Right lobe of liver (tissue), 6 donors: ENCODE measurements around the gene OR2T35. TPM values are rescaled to one million over a fixed set of nuclear protein-coding genes. Genes with fewer than 3 reads are reported as not detected.
"Not testable (repeated sequence)": the region's sequence is repeated elsewhere in the genome, so short reads cannot be mapped to it uniquely, and the experiment has no call there.

Experiments used
- ATAC-seq, 4 donors: fragments of 200-7000 bp; cut with Tn5 transposase; one replicate each; pipeline ENCODE4 v1.9.1; 2020; ENCODE audit warnings: mild to moderate bottlenecking in 4 of 4, moderate library complexity in 4 of 4
- DNase-seq, 3 donors: peaks; one replicate each; pipeline ENCODE4 v3.0.0-alpha.2; 2020
- H3K27ac ChIP-seq, 3 donors: fragments of 200-600 bp; one replicate each; pipeline ENCODE4 v1.8.0; 2022
- H3K27me3 ChIP-seq, 2 donors: fragments of 200-600 bp; one replicate each; pipeline ENCODE4 v1.8.0; 2022
- H3K36me3 ChIP-seq, 4 donors: fragments of 200-600 bp; sonication (generic) in 1 of 4; one replicate each; pipeline versions ENCODE4 v1.5.1 to v1.8.0; 2017 to 2022; ENCODE audit warnings: control low read depth in 1 of 4
- H3K4me1 ChIP-seq, 4 donors: fragments of 200-600 bp; sonication (generic) in 1 of 4; one replicate each; pipeline versions ENCODE4 v1.5.1 to v1.8.0; 2017 to 2022; ENCODE audit warnings: control low read depth in 1 of 4
- H3K4me3 ChIP-seq, 3 donors: fragments of 200-600 bp; one replicate each; pipeline ENCODE4 v1.8.0; 2022
- H3K9me3 ChIP-seq, 4 donors: fragments of 200-600 bp; sonication (generic) in 1 of 4; one replicate each; pipeline versions ENCODE4 v1.5.1 to v1.8.0; 2017 to 2022; ENCODE audit warnings: control low read depth in 1 of 4
- POLR2A ChIP-seq: fragments of 450-650 bp; IDR thresholded peaks from one replicate; pipeline ENCODE4 v1.6.1; 2017; ENCODE audit warnings: antibody characterized with exemption, mild to moderate bottlenecking
- WGBS: methylation state at CpG from one replicate; pipeline ENCODE4 v1.1.6; 2018; ENCODE audit warnings: low coverage, low lambda C conversion rate; ENCODE audit not compliant: insufficient coverage; ENCODE audit errors: missing lambda C conversion rate; 5-methylcytosine and 5-hydroxymethylcytosine counted together
- intact Hi-C, 2 donors: fragments of 100-400 bp; cut with DNase I; formaldehyde crosslinking; loops; one replicate each; pipeline versions ENCODE4 v1.11.2 to v1.14.1; 2022
- total RNA-seq, 6 experiments: library from RNA; depleted of rRNA in 2 of 6; stranded (reverse); fragments of >200 nt in 2 of 6; fragmentation: NEBNext Ultra II Directional in 3 of 6; extraction: Animal tissue kit (Norgen Biotek cat#: 25700) in 3 of 6; gene quantifications; one replicate each; pipeline versions ENCODE4 v1.1.0 to v1.2.4, GENCODE V29; 2016 to 2023
- TF ChIP-seq, protein P1 (sequence below), 4 donors: fragments of 200-600 bp in 3 of 4; fragments of 450-650 bp in 1 of 4; IDR thresholded peaks; one replicate each; pipeline versions ENCODE4 v1.5.1 to v1.8.0; 2016 to 2022; ENCODE audit warnings: antibody characterized with exemption in 4 of 4, mild to moderate bottlenecking in 2 of 4
- donor health status: DM: no; HTN: yes; CAD: no.
- donor health status: DM: no; HTN: no; CAD: no.
- donor health status: DM: no; HTN: no; CAD: no.
- donor health status: DM: no; HTN: yes; CAD: no.
- donor health status: DM: no; HTN: yes; CAD: no.

Gene OR2T35
- total RNA-seq, 6 experiments from 2014 or later = not detected

GRCh38 chr1:248681651-248682050, 36.6 kb upstream of the OR2T35 start:
- Histone ChIP-seq H3K9me3 (no peaks in the 10 kb centered on the region), H3K36me3 (no peaks in the 10 kb centered on the region), H3K4me3 (no peak overlapping the region), H3K4me1 (no peaks in the 10 kb centered on the region), H3K27me3 (no peaks in the 10 kb centered on the region), H3K27ac (no peak overlapping the region)
- no peak for TF ChIP-seq POLR2A
- TF ChIP-seq, protein P1, sequence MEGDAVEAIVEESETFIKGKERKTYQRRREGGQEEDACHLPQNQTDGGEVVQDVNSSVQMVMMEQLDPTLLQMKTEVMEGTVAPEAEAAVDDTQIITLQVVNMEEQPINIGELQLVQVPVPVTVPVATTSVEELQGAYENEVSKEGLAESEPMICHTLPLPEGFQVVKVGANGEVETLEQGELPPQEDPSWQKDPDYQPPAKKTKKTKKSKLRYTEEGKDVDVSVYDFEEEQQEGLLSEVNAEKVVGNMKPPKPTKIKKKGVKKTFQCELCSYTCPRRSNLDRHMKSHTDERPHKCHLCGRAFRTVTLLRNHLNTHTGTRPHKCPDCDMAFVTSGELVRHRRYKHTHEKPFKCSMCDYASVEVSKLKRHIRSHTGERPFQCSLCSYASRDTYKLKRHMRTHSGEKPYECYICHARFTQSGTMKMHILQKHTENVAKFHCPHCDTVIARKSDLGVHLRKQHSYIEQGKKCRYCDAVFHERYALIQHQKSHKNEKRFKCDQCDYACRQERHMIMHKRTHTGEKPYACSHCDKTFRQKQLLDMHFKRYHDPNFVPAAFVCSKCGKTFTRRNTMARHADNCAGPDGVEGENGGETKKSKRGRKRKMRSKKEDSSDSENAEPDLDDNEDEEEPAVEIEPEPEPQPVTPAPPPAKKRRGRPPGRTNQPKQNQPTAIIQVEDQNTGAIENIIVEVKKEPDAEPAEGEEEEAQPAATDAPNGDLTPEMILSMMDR (IDR thresholded peaks at IDR 0.05) = no peak
- intact Hi-C loops = no loop called here
- ATAC-seq (no peak), DNase-seq (no peak)
- 55% methylated on average over 6 of the region's 8 CpGs for WGBS

DNA sequence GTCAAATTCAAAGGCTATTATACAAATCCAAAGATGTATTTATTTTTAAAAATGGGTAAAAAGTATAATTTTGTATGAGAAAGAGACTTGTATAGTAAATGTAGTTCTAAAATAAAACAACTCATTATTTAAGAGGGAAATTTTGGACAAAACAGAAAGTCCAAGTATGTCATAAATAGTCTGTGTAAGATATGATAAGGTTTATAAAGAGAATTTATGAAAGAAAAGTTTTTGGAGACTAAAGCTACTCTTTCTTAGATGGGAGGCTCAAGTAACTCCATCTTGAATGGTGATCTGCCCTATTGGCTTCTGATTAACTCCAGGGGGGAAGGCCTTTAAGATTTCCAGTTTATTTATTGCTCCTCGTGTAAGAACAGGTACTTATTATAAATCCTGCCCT, 24.9 kb upstream of the OR2T35 start:
- Histone ChIP-seq H3K36me3 (no peaks in the 10 kb centered on the region), H3K27ac (no peak overlapping the region), H3K9me3 (peaks cover 0 to 6% (median 0%) of the 10 kb centered on the region in 4 donors), H3K4me3 (no peak overlapping the region), H3K4me1 (no peaks in the 10 kb centered on the region), H3K27me3 (no peaks in the 10 kb centered on the region)
- DNase-seq (no peak), ATAC-seq (no peak)
- intact Hi-C loops = loop anchor here in 1 of 2 donors (10.0 kb wide), 1 partner anchor 55 kb away; no protein-coding TSS in a partner anchor
- WGBS = 47% methylated on average over 1 of the region's 1 CpG
- TF ChIP-seq, protein P1 (IDR thresholded peaks at IDR 0.05) = no peak
- no peak for TF ChIP-seq POLR2A

DNA sequence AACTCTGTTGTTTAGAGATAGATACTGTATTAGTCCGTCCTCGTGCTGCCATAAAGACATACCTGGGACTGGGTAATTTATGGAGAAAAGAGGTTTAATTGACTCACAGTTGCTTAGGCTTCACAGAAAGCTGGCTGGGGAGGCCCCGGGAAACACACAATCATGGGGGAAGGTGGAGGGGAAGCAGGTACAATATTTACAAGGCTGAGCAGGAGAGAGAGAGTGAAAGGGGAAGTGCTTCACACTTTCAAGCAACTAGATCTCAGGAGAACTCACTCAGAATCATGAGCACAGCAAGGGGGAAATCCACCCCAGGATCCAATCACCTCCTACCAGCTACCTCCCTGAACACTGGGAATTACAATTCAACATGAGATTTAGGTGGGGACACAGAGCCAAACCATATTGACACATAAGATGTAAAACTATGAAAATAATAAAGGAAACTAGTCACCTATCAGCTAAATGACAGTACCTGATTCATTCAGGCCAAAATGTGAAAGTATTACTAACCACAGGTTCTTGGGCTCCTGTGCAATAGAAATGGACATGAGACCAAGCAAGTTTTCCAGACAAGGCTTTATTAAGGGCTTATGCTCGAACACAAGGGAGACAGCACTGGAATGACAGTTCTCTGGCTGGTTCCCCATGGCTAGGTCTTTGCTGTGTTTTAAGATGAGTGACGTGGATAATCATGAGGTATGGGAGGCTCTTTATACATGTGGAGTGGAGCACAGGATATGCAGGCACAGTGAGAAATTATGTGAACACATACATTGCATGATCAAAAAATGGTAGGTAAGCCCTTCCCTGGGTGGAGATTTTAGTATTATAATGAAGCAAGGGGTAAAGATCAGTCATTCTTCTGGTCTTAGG, 18.6 kb upstream of the OR2T35 start:
- ATAC-seq, H3K27me3 ChIP-seq, H3K9me3 ChIP-seq, DNase-seq, H3K36me3 ChIP-seq, intact Hi-C loops, H3K4me3 ChIP-seq, H3K4me1 ChIP-seq, H3K27ac ChIP-seq: not testable (repeated sequence)
- WGBS = 47% methylated on average over 5 of the region's 5 CpGs

GRCh38 chr1:248656797-248657196, 11.7 kb upstream of the OR2T35 start:
- H3K27ac ChIP-seq, H3K27me3 ChIP-seq, H3K9me3 ChIP-seq, H3K4me3 ChIP-seq, intact Hi-C loops, ATAC-seq, H3K36me3 ChIP-seq, DNase-seq, H3K4me1 ChIP-seq: not testable (repeated sequence)
- WGBS = 61% methylated on average over 3 of the region's 6 CpGs

GRCh38 chr1:248655354-248655753, 10.3 kb upstream of the OR2T35 start, which contains the start of gene OR2T27:
TSS of gene OR2T27 (minus strand) at chr1:248655528. CDS start at chr1:248650884, 4,644 bp downstream.
- H3K4me3 ChIP-seq, H3K9me3 ChIP-seq, H3K36me3 ChIP-seq, ATAC-seq, H3K4me1 ChIP-seq, H3K27ac ChIP-seq, H3K27me3 ChIP-seq, DNase-seq, intact Hi-C loops: not testable (repeated sequence)
- WGBS = no CpG with 5 or more reads among the region's 3 CpGs

- H3K4me1 ChIP-seq, ATAC-seq, H3K36me3 ChIP-seq, DNase-seq, H3K27ac ChIP-seq, intact Hi-C loops, H3K4me3 ChIP-seq, H3K27me3 ChIP-seq, H3K9me3 ChIP-seq: not testable (repeated sequence)
- WGBS = no CpG with 5 or more reads among the region's 1 CpG
These were observed 3.9 kb upstream of the OR2T35 start for GRCh38 chr1:248648770-248649536.

- ATAC-seq, intact Hi-C loops: not testable (repeated sequence)
- no CpG with 5 or more reads among the region's 4 CpGs for WGBS
These were observed 2.0 kb downstream of the OR2T35 start for GRCh38 chr1:248642971-248643651.

DNA sequence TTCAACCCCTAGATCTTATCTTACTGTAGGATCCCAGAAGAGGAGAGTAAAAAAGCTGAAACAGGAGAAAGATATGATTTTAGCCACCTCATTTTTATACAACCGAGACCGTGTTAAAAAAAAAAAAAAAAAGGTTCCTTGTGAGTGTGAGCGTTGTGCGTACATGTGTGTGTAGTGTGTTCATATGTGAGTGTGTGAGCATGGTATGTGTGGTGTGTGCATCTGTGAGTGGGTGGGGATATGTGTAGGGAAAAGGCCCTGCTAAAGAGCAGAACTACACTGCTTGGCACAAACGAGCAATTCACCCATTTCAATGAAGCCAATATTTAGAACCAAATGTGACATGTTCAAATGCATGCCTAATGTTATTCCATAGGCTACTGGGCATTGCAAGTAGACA, 3.5 kb downstream of the OR2T35 start:
- H3K36me3 ChIP-seq, ATAC-seq, intact Hi-C loops, H3K27ac ChIP-seq, H3K4me1 ChIP-seq, H3K27me3 ChIP-seq, H3K4me3 ChIP-seq, H3K9me3 ChIP-seq, DNase-seq: not testable (repeated sequence)
- WGBS = no CpG with 5 or more reads among the region's 5 CpGs

More at GRCh38 chr1:248642971-248643651, 2.0 kb downstream of the OR2T35 start:
- H3K27me3 ChIP-seq, H3K4me3 ChIP-seq, DNase-seq, H3K27ac ChIP-seq, H3K36me3 ChIP-seq, H3K4me1 ChIP-seq, H3K9me3 ChIP-seq: not testable (repeated sequence)

- intact Hi-C loops, DNase-seq, H3K27ac ChIP-seq, H3K9me3 ChIP-seq, H3K36me3 ChIP-seq, H3K4me3 ChIP-seq, ATAC-seq, H3K27me3 ChIP-seq, H3K4me1 ChIP-seq: not testable (repeated sequence)
- WGBS = no CpG with 5 or more reads among the region's 3 CpGs
These were observed 4.2 kb downstream of the OR2T35 start for GRCh38 chr1:248640906-248641305.
